T-cell (primary cell): Measurements from ENCODE around the gene ADGRB3. TPM values are rescaled to one million over a fixed set of nuclear protein-coding genes. Genes with fewer than 3 reads are reported as not detected.

Experiments
- ATAC-seq, 4 experiments: fragments of 200-7000 bp in 3 of 4; fragments of 150-1000 bp in 1 of 4; cut with Tn5 transposase; replicated peaks in 1 of 4; 1 replicate in 3 of 4; 2 replicates in 1 of 4; pipeline ENCODE4 v1.10.0; 2021; ENCODE audit warnings: moderate library complexity in 3 of 4, mild to moderate bottlenecking in 2 of 4, moderate number of reproducible peaks in 1 of 4
- CTCF ChIA-PET, 2 donors: fragments of 300-600 bp; sonication (Branson Sonifier 250); formaldehyde crosslinking; loops; one replicate each; lab custom pipeline; 2022; ENCODE audit warnings: antibody characterized with exemption in 2 of 2; lab: Charles Lee
- POLR2A ChIA-PET, 2 donors: fragments of 300-600 bp; sonication (Branson Sonifier 250); formaldehyde crosslinking; loops; one replicate each; lab custom pipeline; 2022; ENCODE audit warnings: antibody characterized with exemption in 2 of 2; lab: Charles Lee
- DNase-seq, 35 experiments: peaks; one replicate each; pipeline versions ENCODE4 v3.0.0 to v3.0.0-alpha.2; 2013 to 2023
- H3K27ac ChIP-seq: one replicate; pipeline ENCODE4 v1.5.1; 2013; ENCODE audit warnings: low read length
- H3K27me3 ChIP-seq, 2 experiments: replicated peaks in 1 of 2; 1 replicate in 1 of 2; 2 replicates in 1 of 2; pipeline versions ENCODE4 v1.6.1 to v1.7.0; 2013; ENCODE audit warnings: low read length in 1 of 2, mixed read lengths in 1 of 2; ENCODE audit not compliant: control insufficient read depth in 2 of 2, insufficient read depth in 2 of 2; ENCODE audit errors: extremely low read depth in 1 of 2
- H3K36me3 ChIP-seq, 2 donors: 1 replicate in 1 of 2; 2 replicates in 1 of 2; pipeline versions ENCODE4 v1.6.1 to v1.7.0; 2013; ENCODE audit warnings: low read length in 1 of 2; ENCODE audit not compliant: control insufficient read depth in 2 of 2, insufficient read depth in 1 of 2; ENCODE audit errors: extremely low read depth in 1 of 2
- H3K4me1 ChIP-seq, 2 experiments: 1 replicate in 1 of 2; 2 replicates in 1 of 2; pipeline versions ENCODE4 v1.6.1 to v1.7.0; 2013; ENCODE audit warnings: low read length in 2 of 2, mixed read lengths in 1 of 2; ENCODE audit not compliant: insufficient read depth in 2 of 2, control insufficient read depth in 1 of 2; ENCODE audit errors: extremely low read depth in 1 of 2
- H3K4me3 ChIP-seq, 2 donors: 1 replicate in 1 of 2; 2 replicates in 1 of 2; pipeline versions ENCODE4 v1.5.1 to v1.7.0; 2013; ENCODE audit warnings: mild to moderate bottlenecking in 2 of 2, low read length in 1 of 2, moderate library complexity in 1 of 2; ENCODE audit not compliant: control insufficient read depth in 1 of 2; ENCODE audit errors: extremely low read depth in 1 of 2
- H3K9me3 ChIP-seq: 2 replicates; pipeline ENCODE4 v1.7.0; 2013
- H3K27ac Mint-ChIP-seq, 2 donors: one replicate each; pipeline ENCODE4 v1.8.0; 2020 to 2021; ENCODE audit warnings: mild to moderate bottlenecking in 2 of 2, mixed read lengths in 2 of 2
- H3K27me3 Mint-ChIP-seq, 2 donors: one replicate each; pipeline ENCODE4 v1.8.0; 2021 to 2022; ENCODE audit warnings: mixed read lengths in 2 of 2
- H3K36me3 Mint-ChIP-seq: one replicate; pipeline ENCODE4 v1.8.0; 2021; ENCODE audit warnings: mixed read lengths
- H3K4me1 Mint-ChIP-seq, 3 donors: one replicate each; pipeline ENCODE4 v1.8.0; 2020 to 2022; ENCODE audit warnings: mixed read lengths in 3 of 3, mild to moderate bottlenecking in 1 of 3
- H3K4me3 Mint-ChIP-seq, 3 donors: one replicate each; pipeline ENCODE4 v1.8.0; 2020 to 2022; ENCODE audit warnings: mild to moderate bottlenecking in 3 of 3, mixed read lengths in 3 of 3, moderate library complexity in 3 of 3
- H3K9me3 Mint-ChIP-seq, 3 donors: one replicate each; pipeline ENCODE4 v1.8.0; 2020 to 2022; ENCODE audit warnings: mixed read lengths in 3 of 3
- WGBS: methylation state at CpG from one replicate; pipeline ENCODE4 v1.1.5; 2013; ENCODE audit warnings: missing lambda C conversion rate; ENCODE audit not compliant: insufficient coverage; 5-methylcytosine and 5-hydroxymethylcytosine counted together
- total RNA-seq, 35 experiments: library from RNA in 6 of 35; stranded (reverse) in 6 of 35; fragments of 120-200 nt in 1 of 35; gene quantifications; one replicate each; pipeline versions ENCODE4 v1.2.1 to v1.2.4 and lab custom pipeline; 2013 to 2026

Gene ADGRB3
- total RNA-seq, 5 donors from 2014 or later (not counting 1 experiment from before 2014, with no cell fraction given): not detected

- H3K36me3 ChIP-seq: no peaks in the 10 kb centered on the region
- Mint-ChIP-seq H3K27ac (no peak overlapping the region), H3K36me3 (no peaks in the 10 kb centered on the region), H3K9me3 (peaks cover 0 to 7% (median 4%) of the 10 kb centered on the region in 3 donors), H3K4me3 (no peak overlapping the region), H3K4me1 (no peaks in the 10 kb centered on the region), H3K27me3 (no peaks in the 10 kb centered on the region)
- no peaks in the 10 kb centered on the region for H3K9me3 ChIP-seq
- H3K4me1 ChIP-seq: no peaks in the 10 kb centered on the region
- DNase-seq (no peak), ATAC-seq (no peak)
- CTCF ChIA-PET: no interaction called here
- POLR2A ChIA-PET: no interaction called here
- H3K27me3 ChIP-seq: no peaks in the 10 kb centered on the region
- no peak overlapping the region for H3K27ac ChIP-seq
- no peak overlapping the region for H3K4me3 ChIP-seq
Measured at GRCh38 chr6:68771426-68771825, 136.3 kb downstream of the ADGRB3 start.

GRCh38 chr6:68774843-68775242, 139.8 kb downstream of the ADGRB3 start:
- no peak overlapping the region for H3K27ac Mint-ChIP-seq
- Histone ChIP-seq H3K36me3 (no peaks in the 10 kb centered on the region), H3K27ac (no peak overlapping the region), H3K4me3 (no peak overlapping the region), H3K27me3 (no peaks in the 10 kb centered on the region), H3K9me3 (no peaks in the 10 kb centered on the region), H3K4me1 (no peaks in the 10 kb centered on the region)
- WGBS: no CpG with 5 or more reads among the region's 1 CpG
- CTCF ChIA-PET: no interaction called here
- DNase-seq: no peak
- no peak for ATAC-seq
- no peaks in the 10 kb centered on the region for H3K36me3 Mint-ChIP-seq
- H3K9me3 Mint-ChIP-seq: peaks cover 0 to 7% (median 0%) of the 10 kb centered on the region in 3 donors
- POLR2A ChIA-PET: no interaction called here
- no peak overlapping the region for H3K4me3 Mint-ChIP-seq
- no peaks in the 10 kb centered on the region for H3K27me3 Mint-ChIP-seq
- H3K4me1 Mint-ChIP-seq: no peaks in the 10 kb centered on the region

- Histone ChIP-seq H3K36me3 (no peaks in the 10 kb centered on the region), H3K9me3 (no peaks in the 10 kb centered on the region), H3K4me1 (no peaks in the 10 kb centered on the region), H3K27me3 (no peaks in the 10 kb centered on the region), H3K27ac (no peak overlapping the region), H3K4me3 (no peak overlapping the region)
- DNase-seq (no peak), ATAC-seq (no peak)
- no peak overlapping the region for H3K27ac Mint-ChIP-seq
- H3K4me3 Mint-ChIP-seq: no peak overlapping the region
- no CpG with 5 or more reads among the region's 2 CpGs for WGBS
- H3K4me1 Mint-ChIP-seq: no peaks in the 10 kb centered on the region
- ChIA-PET POLR2A (interaction anchor here in 1 of 2 donors (0.5 kb wide), 1 partner anchor 141 kb away, joined by 3 read pairs; the partner anchor contains the start of gene ADGRB3), CTCF (no interaction called here)
- H3K27me3 Mint-ChIP-seq: no peaks in the 10 kb centered on the region
- H3K36me3 Mint-ChIP-seq: no peaks in the 10 kb centered on the region
- H3K9me3 Mint-ChIP-seq: peaks cover 0 to 6% (median 0%) of the 10 kb centered on the region in 3 donors
Measured at GRCh38 chr6:68776354-68776753, 141.3 kb downstream of the ADGRB3 start.

- Histone ChIP-seq H3K36me3 (no peaks in the 10 kb centered on the region), H3K9me3 (no peaks in the 10 kb centered on the region), H3K27ac (no peak overlapping the region), H3K4me3 (no peak overlapping the region), H3K27me3 (no peaks in the 10 kb centered on the region), H3K4me1 (no peaks in the 10 kb centered on the region)
- Mint-ChIP-seq H3K36me3 (no peaks in the 10 kb centered on the region), H3K27me3 (no peaks in the 10 kb centered on the region), H3K27ac (no peak overlapping the region), H3K9me3 (no peaks in the 10 kb centered on the region), H3K4me1 (no peaks in the 10 kb centered on the region), H3K4me3 (no peak overlapping the region)
- ATAC-seq (no peak), DNase-seq (no peak)
- ChIA-PET CTCF (interaction anchor here (0.6 to 0.7 kb wide), 3 partner anchors 35 to 585 kb away, joined by 3 to 6 read pairs (median 5); no protein-coding TSS in a partner anchor), POLR2A (no interaction called here)
Measured at GRCh38 chr6:68777956-68778355, 142.9 kb downstream of the ADGRB3 start.

- Histone ChIP-seq H3K27ac (no peak overlapping the region), H3K9me3 (no peaks in the 10 kb centered on the region), H3K36me3 (no peaks in the 10 kb centered on the region), H3K27me3 (no peaks in the 10 kb centered on the region), H3K4me3 (no peak overlapping the region), H3K4me1 (no peaks in the 10 kb centered on the region)
- Mint-ChIP-seq H3K36me3 (no peaks in the 10 kb centered on the region), H3K9me3 (peaks cover 0 to 2% (median 0%) of the 10 kb centered on the region in 3 donors), H3K4me1 (no peaks in the 10 kb centered on the region), H3K4me3 (no peak overlapping the region), H3K27ac (no peak overlapping the region), H3K27me3 (no peaks in the 10 kb centered on the region)
- no peak for ATAC-seq
- ChIA-PET POLR2A (no interaction called here), CTCF (interaction anchor here in 1 of 2 donors (0.6 kb wide), 2 partner anchors 237 to 584 kb away, joined by 3 read pairs; no protein-coding TSS in a partner anchor)
- WGBS: no CpG with 5 or more reads among the region's 5 CpGs
- DNase-seq: peak in 1 of 35 experiments; percentile 2
Measured at GRCh38 chr6:68778356-68779020, 143.4 kb downstream of the ADGRB3 start.

GRCh38 chr6:68779366-68779765, 144.3 kb downstream of the ADGRB3 start:
- Mint-ChIP-seq H3K27ac (no peak overlapping the region), H3K4me3 (no peak overlapping the region)

More at GRCh38 chr6:68779366-68779765, 144.3 kb downstream of the ADGRB3 start:
- Mint-ChIP-seq H3K36me3 (no peaks in the 10 kb centered on the region), H3K9me3 (peaks cover 0 to 2% (median 0%) of the 10 kb centered on the region in 3 donors), H3K27me3 (no peaks in the 10 kb centered on the region), H3K4me1 (no peaks in the 10 kb centered on the region)
- DNase-seq (no peak), ATAC-seq (no peak)
- WGBS: no CpG with 5 or more reads among the region's 2 CpGs
- POLR2A ChIA-PET: no interaction called here
- no peaks in the 10 kb centered on the region for H3K4me1 ChIP-seq
- H3K27ac ChIP-seq: no peak overlapping the region
- no peaks in the 10 kb centered on the region for H3K9me3 ChIP-seq
- H3K4me3 ChIP-seq: no peak overlapping the region
- CTCF ChIA-PET: no interaction called here
- no peaks in the 10 kb centered on the region for H3K36me3 ChIP-seq
- H3K27me3 ChIP-seq: no peaks in the 10 kb centered on the region
